SK-N-SH treated with all-trans-retinoic acid at 6 μM for 48 hours (cell line): ENCODE data around the gene ACOXL.
A peak's percentile ranks its signal among the peaks of the same experiment; 100 is the strongest.

ENCODE experiments used
- ATAC-seq: fragments of 200-7000 bp; cut with Tn5 transposase; 3 replicates; pipeline ENCODE4 v1.9.1; 2020; ENCODE audit warnings: mild to moderate bottlenecking, moderate library complexity
- ARNTL ChIP-seq: fragments of 450-650 bp; formaldehyde crosslinking; IDR thresholded peaks from 2 replicates; pipeline ENCODE4 v1.5.0; 2020; ENCODE audit warnings: low read depth, mild to moderate bottlenecking, moderate library complexity, borderline replicate concordance
- BACH2 ChIP-seq: fragments of 250-450 bp; sonication (Bioruptor Pico); IDR thresholded peaks from 2 replicates; pipeline ENCODE4 v1.9.0; 2021; ENCODE audit warnings: mild to moderate bottlenecking, borderline replicate concordance
- CREB5 ChIP-seq: fragments of 250-450 bp; sonication (Bioruptor Pico); IDR thresholded peaks from 2 replicates; pipeline ENCODE4 v1.5.1; 2020; ENCODE audit warnings: low read depth, mild to moderate bottlenecking, moderate library complexity
- CSDC2 ChIP-seq: fragments of 250-450 bp; sonication (Bioruptor Pico); IDR thresholded peaks from 2 replicates; pipeline ENCODE4 v1.5.0; 2020; ENCODE audit warnings: mild to moderate bottlenecking, moderate library complexity
- CSRNP3 ChIP-seq: fragments of 250-450 bp; sonication (Bioruptor Pico); IDR thresholded peaks from 2 replicates; pipeline ENCODE4 v1.5.1; 2021; ENCODE audit warnings: mild to moderate bottlenecking, moderate library complexity
- ESRRG ChIP-seq: fragments of 250-450 bp; sonication (Bioruptor Pico); IDR thresholded peaks from 2 replicates; pipeline ENCODE4 v1.6.1; 2021; ENCODE audit warnings: mild to moderate bottlenecking
- GLIS3 ChIP-seq: fragments of 250-450 bp; sonication (Bioruptor Pico); IDR thresholded peaks from 2 replicates; pipeline ENCODE4 v1.5.0; 2020; ENCODE audit warnings: mild to moderate bottlenecking, moderate library complexity
- ISL1 ChIP-seq: fragments of 250-450 bp; sonication (Bioruptor Pico); IDR thresholded peaks from 2 replicates; pipeline ENCODE4 v2.1.2; 2022; ENCODE audit warnings: mild to moderate bottlenecking, moderate library complexity
- OSR1 ChIP-seq: fragments of 250-450 bp; sonication (Bioruptor Pico); IDR thresholded peaks from 2 replicates; pipeline ENCODE4 v1.8.0; 2022; ENCODE audit warnings: moderate library complexity, mild to moderate bottlenecking, inconsistent platforms
- POU6F1 ChIP-seq: fragments of 250-450 bp; sonication (Bioruptor Pico); IDR thresholded peaks from 2 replicates; pipeline ENCODE4 v1.8.0; 2021; ENCODE audit warnings: low read depth, mild to moderate bottlenecking, moderate library complexity, borderline replicate concordance
- PPARA ChIP-seq: fragments of 250-450 bp; sonication (Bioruptor Pico); IDR thresholded peaks from 2 replicates; pipeline ENCODE4 v1.5.0; 2020; ENCODE audit warnings: mild to moderate bottlenecking, borderline replicate concordance
- RARB ChIP-seq: fragments of 250-450 bp; sonication (Bioruptor Pico); IDR thresholded peaks from 2 replicates; pipeline ENCODE4 v1.8.0; 2021; ENCODE audit warnings: mild to moderate bottlenecking, moderate library complexity
- SNAI2 ChIP-seq: fragments of 250-450 bp; sonication (Bioruptor Pico); IDR thresholded peaks from 2 replicates; pipeline ENCODE4 v1.5.0; 2020; ENCODE audit warnings: mild to moderate bottlenecking, moderate library complexity
- TCF4 ChIP-seq: fragments of 250-450 bp; sonication (Bioruptor Pico); IDR thresholded peaks from 2 replicates; pipeline ENCODE4 v1.8.0; 2021; ENCODE audit warnings: mild to moderate bottlenecking, moderate library complexity, borderline replicate concordance
- TOX ChIP-seq: fragments of 250-450 bp; sonication (Bioruptor Pico); IDR thresholded peaks from 2 replicates; pipeline ENCODE4 v1.8.0; 2021; ENCODE audit warnings: mild to moderate bottlenecking, moderate library complexity, borderline replicate concordance
- TSHZ2 ChIP-seq: fragments of 250-450 bp; sonication (Bioruptor Pico); IDR thresholded peaks from 2 replicates; pipeline ENCODE4 v1.5.0; 2020; ENCODE audit warnings: mild to moderate bottlenecking, moderate library complexity
- ZC3H10 ChIP-seq: fragments of 250-450 bp; sonication (Bioruptor Pico); IDR thresholded peaks from 2 replicates; pipeline ENCODE4 v1.5.1; 2021; ENCODE audit warnings: mild to moderate bottlenecking, moderate library complexity
- ZNF565 ChIP-seq: fragments of 450-650 bp; formaldehyde crosslinking; conservative IDR thresholded peaks from 2 replicates; pipeline ENCODE4 v1.5.0; 2020; ENCODE audit warnings: low read depth, mild to moderate bottlenecking, moderate library complexity
- ZNF8 ChIP-seq: fragments of 450-650 bp; formaldehyde crosslinking; IDR thresholded peaks from 2 replicates; pipeline ENCODE4 v1.5.0; 2020; ENCODE audit warnings: mild to moderate bottlenecking, moderate library complexity

Gene ACOXL

GRCh38 chr2:110919738-110920137, 187.4 kb downstream of the ACOXL start:
- no peak for TF ChIP-seq ARNTL
- TF ChIP-seq SNAI2: no peak
- no peak for TF ChIP-seq ZNF565 (CRISPR knock-in tag)
- no peak for TF ChIP-seq BACH2 (CRISPR knock-in tag)
- no peak for TF ChIP-seq ISL1 (CRISPR knock-in tag)
- peak; percentile 99 for TF ChIP-seq ZNF8 (CRISPR knock-in tag)
- no peak for ATAC-seq

GRCh38 chr2:110925479-110925878, 193.1 kb downstream of the ACOXL start:
- no peak for ATAC-seq
- TF ChIP-seq CREB5 (no peak), TSHZ2 (CRISPR knock-in tag) (no peak), ISL1 (CRISPR knock-in tag) (no peak), PPARA (CRISPR knock-in tag) (no peak)

GRCh38 chr2:110927526-110927925, 195.2 kb downstream of the ACOXL start:
- no peak for ATAC-seq
- TF ChIP-seq ZNF565 (CRISPR knock-in tag): no peak
- TF ChIP-seq TOX (CRISPR knock-in tag): no peak
- TF ChIP-seq CSDC2 (CRISPR knock-in tag): no peak
- no peak for TF ChIP-seq CSRNP3 (CRISPR knock-in tag)
- no peak for TF ChIP-seq GLIS3 (CRISPR knock-in tag)
- TF ChIP-seq RARB (CRISPR knock-in tag): no peak
- TF ChIP-seq ZC3H10 (CRISPR knock-in tag): no peak
- TF ChIP-seq SNAI2: no peak
- no peak for TF ChIP-seq POU6F1 (CRISPR knock-in tag)
- TF ChIP-seq TCF4 (CRISPR knock-in tag): no peak
- TF ChIP-seq ESRRG (CRISPR knock-in tag): no peak

GRCh38 chr2:110929528-110929927, 197.2 kb downstream of the ACOXL start:
- ATAC-seq: no peak
- TF ChIP-seq SNAI2: no peak
- TF ChIP-seq CSDC2 (CRISPR knock-in tag): no peak
- TF ChIP-seq RARB (CRISPR knock-in tag): no peak
- no peak for TF ChIP-seq TCF4 (CRISPR knock-in tag)
- TF ChIP-seq OSR1: no peak
- TF ChIP-seq GLIS3 (CRISPR knock-in tag): no peak
- TF ChIP-seq ZNF565 (CRISPR knock-in tag): no peak
- TF ChIP-seq PPARA (CRISPR knock-in tag): no peak
- TF ChIP-seq ZC3H10 (CRISPR knock-in tag): no peak
- TF ChIP-seq ESRRG (CRISPR knock-in tag): no peak
- no peak for TF ChIP-seq ISL1 (CRISPR knock-in tag)
- no peak for TF ChIP-seq ARNTL
- TF ChIP-seq TSHZ2 (CRISPR knock-in tag): no peak
- no peak for TF ChIP-seq CSRNP3 (CRISPR knock-in tag)
